Activated CD8-positive, alpha-beta memory T cell treated with anti-CD3 and anti-CD28 coated beads, Interleukin-2, amount 50 U/mL, for 24 hours (primary cell): ENCODE measurements around the gene SLC17A8.
"Not testable (repeated sequence)": the region's sequence is repeated elsewhere in the genome, so short reads cannot be mapped to it uniquely, and the experiment has no call there.

Source experiments
- DNase-seq: peaks from one replicate; pipeline ENCODE4 v3.0.0-alpha.2; 2020; ENCODE audit errors: extremely low read depth

The SLC17A8 gene

GRCh38 chr12:100356644-100357223 is at the start of gene SLC17A8:
TSS of gene SLC17A8 (plus strand) at chr12:100357074. CDS start at chr12:100357392, 318 bp downstream.
- DNase-seq: no peak

GRCh38 chr12:100308138-100308537 is 48.7 kb upstream of the SLC17A8 start:
- not testable (repeated sequence) for DNase-seq

GRCh38 chr12:100311317-100311716 is 45.6 kb upstream of the SLC17A8 start:
- DNase-seq: no peak

- no peak for DNase-seq
Observed at GRCh38 chr12:100317371-100317770, 39.5 kb upstream of the SLC17A8 start.

- no peak for DNase-seq
Observed at GRCh38 chr12:100324498-100324897, 32.4 kb upstream of the SLC17A8 start.

- DNase-seq: no peak
Observed at GRCh38 chr12:100326208-100326607, 30.7 kb upstream of the SLC17A8 start.

GRCh38 chr12:100329800-100330199 is 27.1 kb upstream of the SLC17A8 start:
- DNase-seq: no peak

GRCh38 chr12:100331871-100332270 is 25.0 kb upstream of the SLC17A8 start:
- DNase-seq: no peak

GRCh38 chr12:100332852-100333251 is 24.0 kb upstream of the SLC17A8 start:
- DNase-seq: no peak

GRCh38 chr12:100337299-100337698 is 19.6 kb upstream of the SLC17A8 start:
- DNase-seq: no peak

- DNase-seq: no peak
Observed at GRCh38 chr12:100337727-100338126, 19.1 kb upstream of the SLC17A8 start.

- no peak for DNase-seq
Observed at GRCh38 chr12:100339071-100339470, 17.8 kb upstream of the SLC17A8 start.

- not testable (repeated sequence) for DNase-seq
Observed at GRCh38 chr12:100342897-100343296, 14.0 kb upstream of the SLC17A8 start.

- DNase-seq: not testable (repeated sequence)
Observed at GRCh38 chr12:100344351-100344750, 12.5 kb upstream of the SLC17A8 start.

- DNase-seq: no peak
Observed at GRCh38 chr12:100345020-100345767, 11.7 kb upstream of the SLC17A8 start.

GRCh38 chr12:100346660-100347059 is 10.2 kb upstream of the SLC17A8 start:
- DNase-seq: no peak

GRCh38 chr12:100348657-100349454 is 8.0 kb upstream of the SLC17A8 start:
- DNase-seq: no peak

GRCh38 chr12:100359248-100359647 is 2.4 kb downstream of the SLC17A8 start:
- no peak for DNase-seq

- no peak for DNase-seq
Observed at GRCh38 chr12:100359822-100360221, 2.9 kb downstream of the SLC17A8 start.

- DNase-seq: no peak
Observed at GRCh38 chr12:100360450-100360849, 3.6 kb downstream of the SLC17A8 start.

GRCh38 chr12:100364324-100364723 is 7.5 kb downstream of the SLC17A8 start:
- no peak for DNase-seq

- no peak for DNase-seq
Observed at GRCh38 chr12:100365411-100365810, 8.5 kb downstream of the SLC17A8 start.

- no peak for DNase-seq
Observed at GRCh38 chr12:100368066-100368465, 11.2 kb downstream of the SLC17A8 start.
